CD4-positive, alpha-beta T cell treated with Interleukin-12 subunit alpha and Interleukin-12 subunit beta, for 1 hour (primary cell): ENCODE measurements around the gene SLC6A18.

Source experiments
- DNase-seq: peaks from one replicate; pipeline ENCODE4 v3.0.0-alpha.2; 2020

Gene SLC6A18

DNA sequence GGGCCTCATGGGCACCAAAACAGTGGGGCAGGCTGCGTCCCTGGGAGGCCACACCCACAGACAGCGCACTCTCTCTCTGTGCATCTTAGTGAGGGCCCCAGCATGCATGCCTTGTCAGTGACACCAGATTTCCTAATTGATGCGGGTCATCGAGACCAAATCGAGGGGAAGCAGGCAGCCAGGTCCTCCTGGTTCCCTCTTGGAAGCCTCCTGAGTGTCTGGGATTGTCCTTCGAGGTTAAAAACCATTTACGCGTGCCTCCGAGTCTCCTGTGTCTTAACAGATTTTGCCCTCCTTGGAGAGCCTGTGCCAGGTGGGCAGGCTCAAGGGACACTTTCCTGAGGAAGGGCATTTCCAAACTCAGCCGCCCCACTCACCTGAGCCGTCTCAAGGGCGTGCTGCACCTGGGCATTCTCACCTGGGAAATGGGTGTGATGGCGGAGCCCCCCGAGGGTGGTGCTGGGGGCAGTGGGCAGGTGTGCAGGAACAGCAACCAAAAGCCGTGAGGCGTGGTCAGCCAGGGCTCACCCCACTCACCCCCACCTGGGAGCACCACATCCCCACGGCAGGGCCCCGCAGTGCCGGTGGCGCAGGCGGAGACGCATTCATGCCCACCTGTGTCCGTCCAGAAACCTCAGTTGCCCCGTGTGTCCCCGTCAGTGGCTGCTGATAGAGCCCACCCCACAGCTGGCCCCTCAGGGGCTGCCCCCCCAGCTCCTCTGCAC lies 21.1 kb upstream of the SLC6A18 start:
- DNase-seq = no peak

DNA sequence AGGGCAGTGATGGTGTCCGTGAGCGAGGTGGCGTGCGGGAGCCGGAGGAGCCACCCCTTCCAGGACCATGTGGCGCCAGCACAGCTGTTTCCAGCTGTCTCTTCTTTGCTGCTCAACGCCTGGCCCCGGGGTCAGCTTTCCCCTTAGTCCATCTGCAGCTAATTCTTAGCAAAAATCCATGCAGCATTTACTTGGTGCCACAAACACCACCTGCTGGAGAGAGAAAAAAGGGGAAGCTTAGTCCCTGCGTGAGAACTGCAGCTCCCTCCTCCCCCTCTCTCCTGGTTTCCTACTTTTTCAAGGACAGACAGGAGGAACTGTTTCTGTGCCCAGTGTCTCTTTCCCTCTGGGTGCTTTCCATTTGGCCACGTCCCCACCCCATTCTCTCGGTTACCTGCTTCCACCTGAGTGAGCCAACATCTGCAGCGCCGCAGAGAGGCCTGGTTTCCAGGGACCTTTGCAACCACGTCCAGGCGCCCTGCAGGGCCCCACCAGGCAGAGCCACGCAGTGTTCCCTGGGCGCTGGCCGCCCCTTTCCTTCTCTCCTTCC lies 20.4 kb upstream of the SLC6A18 start:
- DNase-seq = no peak

DNA sequence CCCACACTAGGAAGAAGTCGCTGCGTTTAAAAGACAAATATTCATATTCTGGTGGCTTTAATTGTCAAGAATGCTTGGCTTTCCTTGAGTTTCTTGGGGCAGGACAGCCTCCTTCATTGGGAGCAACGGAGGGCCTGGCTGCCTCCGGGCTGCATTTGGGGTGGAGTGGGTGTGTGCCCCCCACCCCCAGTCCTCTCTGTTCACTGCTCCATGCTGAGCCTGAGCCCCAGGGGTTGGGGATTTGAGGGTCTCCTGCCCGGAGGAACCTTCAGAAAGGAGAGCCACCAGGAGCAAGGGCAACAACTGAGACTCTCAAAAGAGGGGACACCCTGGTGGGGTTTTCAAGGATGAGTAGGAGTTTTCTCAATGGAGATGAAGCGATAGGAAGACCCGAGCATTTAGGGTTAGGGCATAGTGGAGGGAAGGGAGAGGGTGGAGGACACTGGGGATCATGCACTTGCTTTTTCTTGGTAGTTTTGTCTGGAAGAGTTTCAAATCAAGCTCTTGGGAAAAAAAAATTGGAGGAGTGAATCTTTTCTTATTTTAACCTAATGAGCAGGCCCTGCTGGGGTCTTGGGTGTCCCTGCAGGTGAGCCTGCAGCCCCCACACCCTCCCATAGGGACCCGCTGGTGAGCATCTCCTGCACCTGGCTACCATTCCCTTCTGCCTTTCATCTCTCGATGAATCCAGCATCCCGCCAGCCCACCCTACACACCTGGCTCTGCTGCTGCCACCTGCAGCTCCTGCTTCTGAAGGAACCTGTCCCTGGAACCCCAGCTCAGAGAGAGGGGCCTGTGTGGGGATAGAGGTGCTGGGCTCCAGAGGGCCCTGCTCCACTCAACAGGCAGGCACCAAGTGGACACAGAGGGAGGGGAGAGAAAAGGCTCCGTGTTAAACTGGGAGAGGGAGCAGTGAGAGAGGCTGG lies 19.7 kb upstream of the SLC6A18 start:
- DNase-seq = no peak

DNA sequence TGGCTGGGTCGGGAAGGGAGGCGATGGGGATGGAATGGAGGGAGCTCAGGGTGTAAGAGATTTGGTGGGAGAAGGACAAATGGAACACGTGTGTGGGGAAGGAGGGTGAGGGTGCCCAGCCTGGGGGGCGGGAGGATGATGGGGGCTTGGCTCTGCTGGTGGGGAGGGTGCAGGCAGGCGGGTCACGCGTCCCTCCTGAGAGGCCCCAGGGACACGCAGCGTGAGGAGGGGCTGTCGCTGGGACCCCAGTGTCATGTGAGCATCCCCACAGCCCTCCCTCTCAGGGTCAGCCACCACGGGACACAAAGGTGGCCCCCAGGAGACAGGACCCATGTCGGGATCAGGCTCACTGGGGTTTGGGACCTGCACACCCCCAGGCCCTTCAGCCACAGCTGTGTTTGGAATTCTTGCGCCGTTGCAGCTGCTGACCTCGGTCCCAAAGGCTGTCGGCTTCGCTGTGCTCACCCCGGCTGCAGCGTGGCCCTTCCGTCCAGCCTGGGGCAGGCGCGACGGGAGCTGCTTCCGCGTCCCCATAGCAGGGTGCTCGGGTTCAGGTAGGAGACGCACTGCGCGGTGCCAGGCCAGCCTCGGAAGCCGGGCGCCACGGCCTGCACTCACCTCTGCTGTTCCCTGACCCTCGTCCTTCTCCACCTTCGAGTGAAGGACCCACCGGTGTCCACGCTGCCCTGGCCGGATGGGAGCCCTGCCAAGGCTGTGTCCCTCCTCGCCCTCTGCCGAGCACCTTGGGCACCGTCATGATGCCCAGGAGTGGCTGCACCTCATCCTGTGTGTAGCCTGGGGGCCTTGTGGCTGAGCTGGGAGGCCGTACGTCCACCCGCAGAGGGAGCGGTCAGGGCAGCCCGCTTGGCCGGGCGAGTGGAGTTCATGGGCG lies 18.4 kb upstream of the SLC6A18 start:
- DNase-seq = no peak

DNA sequence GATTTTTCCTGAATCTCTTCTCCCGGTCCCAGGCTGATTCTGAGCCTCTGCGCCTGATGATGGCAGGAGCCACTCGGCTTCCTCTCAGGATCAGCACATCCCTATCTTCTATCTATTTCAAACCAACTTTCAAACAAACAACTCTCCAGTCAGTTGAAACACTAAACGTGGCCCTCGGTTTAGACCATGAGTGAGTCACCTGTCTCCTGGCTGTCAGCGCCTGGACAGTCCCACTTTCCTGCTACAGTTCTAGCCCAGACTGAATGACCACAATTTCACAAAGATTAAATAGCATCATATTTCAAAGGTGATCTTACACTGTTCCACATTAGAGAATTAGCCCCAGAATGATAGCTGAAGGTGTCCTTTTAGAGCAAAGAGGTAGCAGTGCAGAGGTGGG lies 17.6 kb upstream of the SLC6A18 start:
- no peak for DNase-seq

DNA sequence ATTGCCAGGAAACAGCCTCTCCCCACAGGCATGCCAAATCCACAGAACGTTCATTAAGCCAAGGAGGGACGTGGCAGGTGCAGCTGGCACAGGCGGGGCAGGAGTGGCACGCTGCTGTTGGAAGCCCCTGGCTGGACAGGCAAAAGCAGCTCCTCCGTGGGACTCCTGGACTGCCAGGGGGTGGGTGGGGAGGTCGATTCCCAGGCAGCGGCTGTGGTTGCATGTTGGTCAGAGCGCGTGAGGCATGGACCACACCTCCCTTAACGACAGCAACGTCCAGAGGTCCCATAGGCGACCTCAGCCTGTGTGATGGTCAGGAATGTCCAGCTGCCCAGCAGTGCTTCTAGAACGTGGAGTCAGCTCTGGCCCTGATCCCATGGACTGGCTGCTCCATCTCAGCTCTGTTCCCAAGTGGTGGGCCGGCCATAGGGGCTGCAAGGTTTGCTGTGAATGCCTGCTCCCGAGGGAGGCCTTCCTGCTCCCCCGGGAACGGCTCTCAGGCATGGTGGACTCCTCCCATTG lies 16.9 kb upstream of the SLC6A18 start:
- DNase-seq = no peak

DNA sequence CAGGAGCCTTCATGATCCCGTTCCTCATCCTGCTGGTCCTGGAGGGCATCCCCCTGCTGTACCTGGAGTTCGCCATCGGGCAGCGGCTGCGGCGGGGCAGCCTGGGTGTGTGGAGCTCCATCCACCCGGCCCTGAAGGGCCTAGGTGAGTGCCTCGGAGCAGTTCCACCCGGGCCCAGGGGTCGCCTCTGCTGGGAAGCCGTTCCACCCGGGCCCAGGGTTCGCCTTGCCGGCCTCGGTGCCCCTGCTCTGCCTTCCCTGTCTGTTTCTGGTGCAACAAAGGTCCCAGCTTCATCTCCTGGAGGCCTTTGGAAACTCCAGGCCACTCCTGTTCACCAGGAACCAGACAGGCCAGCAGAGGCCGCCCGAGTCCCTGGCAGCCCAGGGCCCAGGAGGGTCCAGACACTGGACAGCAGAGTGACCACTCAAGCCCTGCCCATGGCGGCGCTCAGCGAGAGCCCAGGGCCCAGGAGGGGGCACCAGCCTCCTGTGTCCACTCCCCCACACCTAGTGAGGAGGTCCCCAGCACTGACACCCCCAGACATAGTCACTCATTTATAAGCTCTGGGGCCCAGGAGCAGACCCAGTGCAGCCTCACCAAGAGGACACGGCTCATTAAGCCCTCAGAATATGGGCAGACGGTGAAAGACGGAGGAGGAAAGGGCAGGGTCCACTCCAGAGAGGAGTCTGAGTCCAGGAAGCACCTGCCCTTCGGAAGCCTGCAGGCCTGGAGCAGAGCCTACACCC lies 16.3 kb upstream of the SLC6A18 start:
- no peak for DNase-seq

DNA sequence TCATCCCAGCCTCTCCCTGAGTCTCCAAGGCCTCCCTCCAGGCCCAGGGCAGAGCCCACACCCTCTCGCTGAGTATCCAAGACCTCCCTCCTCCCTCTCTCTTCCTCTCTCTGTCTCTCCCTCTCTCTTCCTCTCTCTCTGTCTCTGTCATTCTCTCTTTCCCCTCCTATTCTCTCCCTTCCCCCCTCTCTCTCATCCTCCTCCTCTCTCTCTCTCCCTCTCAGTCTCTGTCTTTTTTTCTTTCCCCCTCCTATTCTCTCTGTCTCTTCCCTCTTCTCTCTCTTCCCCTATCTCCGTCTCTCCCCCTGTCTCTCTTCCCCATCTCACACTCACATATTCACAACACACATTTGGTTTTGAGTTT lies 15.7 kb upstream of the SLC6A18 start:
- DNase-seq = no peak

DNA sequence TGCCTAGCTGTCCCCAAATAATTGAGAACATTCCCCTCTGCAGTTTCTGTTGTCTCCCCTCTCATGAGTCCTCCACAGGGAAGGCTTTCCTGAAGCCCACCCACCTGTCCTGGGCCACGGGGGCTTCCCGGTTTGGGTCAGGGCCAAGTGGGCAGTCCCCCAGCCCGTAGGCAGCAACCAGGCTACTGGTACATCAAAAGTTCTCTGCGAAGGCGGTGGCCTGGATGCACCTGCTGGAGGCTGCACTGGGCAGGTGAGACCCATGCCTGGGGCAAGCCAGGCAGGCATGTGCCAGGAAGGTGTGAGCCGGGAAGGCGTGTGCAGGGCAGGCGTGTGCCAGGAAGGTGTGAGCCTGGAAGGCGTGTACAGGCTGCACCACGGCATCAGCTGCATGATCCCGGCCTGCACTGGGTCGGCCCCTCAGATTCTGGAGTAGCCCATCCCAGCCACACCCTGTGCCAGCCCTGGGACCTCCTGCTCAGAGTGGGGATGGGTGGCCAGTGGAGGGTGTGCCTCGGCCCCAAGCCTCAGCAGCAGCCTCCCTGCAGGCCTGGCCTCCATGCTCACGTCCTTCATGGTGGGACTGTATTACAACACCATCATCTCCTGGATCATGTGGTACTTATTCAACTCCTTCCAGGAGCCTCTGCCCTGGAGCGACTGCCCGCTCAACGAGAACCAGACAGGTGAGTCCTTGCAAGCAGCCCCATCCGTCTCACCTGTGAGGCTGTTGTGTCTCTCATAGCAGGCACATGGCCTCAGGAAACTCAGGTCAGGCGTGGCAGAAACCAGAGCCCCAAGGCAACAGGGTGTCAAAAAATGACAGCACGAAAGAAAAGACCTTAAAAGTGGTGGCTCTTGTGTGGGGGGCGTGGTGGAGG lies 15.0 kb upstream of the SLC6A18 start:
- no peak for DNase-seq

DNA sequence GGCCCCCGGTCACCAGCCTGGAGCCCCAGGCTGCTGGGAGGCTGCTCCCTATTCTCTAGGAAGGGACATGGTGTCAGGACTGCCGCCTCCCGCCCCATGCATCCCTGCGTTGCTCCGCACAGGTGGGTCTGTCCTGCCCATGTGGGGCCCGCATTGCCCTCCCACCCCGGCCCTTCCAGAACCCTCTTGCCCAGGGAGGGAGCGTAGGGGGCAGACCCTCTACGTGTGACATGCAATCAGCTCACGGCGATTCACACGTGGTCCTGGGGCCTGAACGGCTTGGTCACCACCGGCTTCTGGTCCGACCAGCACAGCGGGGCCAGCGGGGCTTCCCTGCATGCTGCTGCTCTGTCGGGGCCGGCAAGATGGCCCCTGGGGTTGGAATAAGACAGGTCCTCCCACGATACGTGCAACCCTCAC lies 14.3 kb upstream of the SLC6A18 start:
- no peak for DNase-seq

DNA sequence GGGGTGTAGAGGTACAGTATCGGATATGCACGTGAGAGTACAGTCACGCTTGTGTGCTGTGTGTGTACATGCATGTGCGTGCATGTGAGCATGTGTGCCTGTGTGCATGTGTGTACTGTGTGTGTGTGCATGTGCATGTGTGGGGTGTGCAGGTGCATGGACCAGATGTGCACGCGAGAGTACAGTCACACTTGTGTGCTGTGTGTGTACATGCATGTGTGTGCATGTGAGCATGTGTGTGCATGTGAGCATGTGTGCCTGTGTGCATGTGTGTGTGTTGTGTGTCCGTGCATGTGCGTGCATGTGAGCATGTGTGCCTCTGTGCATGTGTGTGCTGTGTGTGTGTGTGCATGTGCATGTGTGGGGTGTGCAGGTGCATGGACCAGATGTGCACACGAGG lies 13.5 kb upstream of the SLC6A18 start:
- no peak for DNase-seq

DNA sequence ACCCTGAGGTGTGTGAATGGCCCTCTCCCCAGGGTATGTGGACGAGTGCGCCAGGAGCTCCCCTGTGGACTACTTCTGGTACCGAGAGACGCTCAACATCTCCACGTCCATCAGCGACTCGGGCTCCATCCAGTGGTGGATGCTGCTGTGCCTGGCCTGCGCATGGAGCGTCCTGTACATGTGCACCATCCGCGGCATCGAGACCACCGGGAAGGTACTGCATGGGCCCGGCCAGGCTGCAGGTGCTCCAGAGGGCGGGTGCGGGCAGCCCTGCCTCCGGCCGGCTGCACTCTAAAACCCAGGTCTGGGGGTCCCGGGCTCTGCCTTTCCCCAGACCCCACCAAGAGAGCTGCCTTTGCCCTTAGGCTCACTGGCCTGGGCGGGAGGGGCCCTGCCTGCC lies 12.9 kb upstream of the SLC6A18 start:
- DNase-seq = no peak

DNA sequence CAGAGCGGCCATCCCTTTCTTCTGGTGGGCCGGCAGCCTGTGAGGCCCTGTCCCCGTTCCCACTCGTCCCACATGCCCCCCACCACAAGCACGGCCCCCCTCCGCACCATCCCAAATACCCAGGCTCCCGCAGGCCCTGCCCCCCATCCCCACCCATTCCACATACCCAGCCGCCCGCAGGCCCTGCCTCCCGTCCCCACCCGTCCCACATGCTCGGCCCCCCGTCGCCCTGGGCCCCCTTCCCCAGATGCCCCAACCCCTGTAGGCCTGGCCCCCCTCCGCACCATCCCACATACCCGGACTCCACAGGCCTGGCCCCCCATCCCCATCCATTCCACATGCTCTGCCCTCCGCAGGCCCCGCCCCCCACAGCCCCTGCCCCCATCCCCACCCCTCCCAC lies 12.3 kb upstream of the SLC6A18 start:
- no peak for DNase-seq

DNA sequence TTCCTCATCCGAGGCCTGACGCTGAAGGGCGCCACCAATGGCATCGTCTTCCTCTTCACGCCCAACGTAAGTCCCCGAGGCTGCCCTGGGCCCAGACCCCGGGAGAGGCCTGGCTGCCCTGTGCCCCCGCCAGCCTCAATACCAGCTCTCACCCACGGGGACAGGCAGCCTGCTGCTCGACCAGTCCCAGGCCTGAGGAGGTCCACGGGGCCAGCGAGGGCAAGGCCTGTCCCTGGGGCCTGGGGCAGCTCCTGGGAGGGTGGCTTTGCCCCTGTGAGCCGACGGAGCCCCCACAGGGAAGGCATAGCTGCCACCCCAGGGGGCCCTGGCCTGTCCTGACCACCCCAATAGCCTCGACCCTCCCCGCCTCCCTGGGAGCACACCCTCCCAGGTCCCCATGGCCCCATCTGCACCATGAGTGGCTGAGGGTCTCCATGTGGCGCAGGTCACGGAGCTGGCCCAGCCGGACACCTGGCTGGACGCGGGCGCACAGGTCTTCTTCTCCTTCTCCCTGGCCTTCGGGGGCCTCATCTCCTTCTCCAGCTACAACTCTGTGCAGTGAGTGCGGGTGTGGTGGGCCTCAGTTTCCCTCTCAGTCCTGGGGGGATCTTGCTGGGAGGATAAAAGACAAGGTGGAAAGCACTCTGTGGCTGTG lies 11.5 kb upstream of the SLC6A18 start:
- no peak for DNase-seq

DNA sequence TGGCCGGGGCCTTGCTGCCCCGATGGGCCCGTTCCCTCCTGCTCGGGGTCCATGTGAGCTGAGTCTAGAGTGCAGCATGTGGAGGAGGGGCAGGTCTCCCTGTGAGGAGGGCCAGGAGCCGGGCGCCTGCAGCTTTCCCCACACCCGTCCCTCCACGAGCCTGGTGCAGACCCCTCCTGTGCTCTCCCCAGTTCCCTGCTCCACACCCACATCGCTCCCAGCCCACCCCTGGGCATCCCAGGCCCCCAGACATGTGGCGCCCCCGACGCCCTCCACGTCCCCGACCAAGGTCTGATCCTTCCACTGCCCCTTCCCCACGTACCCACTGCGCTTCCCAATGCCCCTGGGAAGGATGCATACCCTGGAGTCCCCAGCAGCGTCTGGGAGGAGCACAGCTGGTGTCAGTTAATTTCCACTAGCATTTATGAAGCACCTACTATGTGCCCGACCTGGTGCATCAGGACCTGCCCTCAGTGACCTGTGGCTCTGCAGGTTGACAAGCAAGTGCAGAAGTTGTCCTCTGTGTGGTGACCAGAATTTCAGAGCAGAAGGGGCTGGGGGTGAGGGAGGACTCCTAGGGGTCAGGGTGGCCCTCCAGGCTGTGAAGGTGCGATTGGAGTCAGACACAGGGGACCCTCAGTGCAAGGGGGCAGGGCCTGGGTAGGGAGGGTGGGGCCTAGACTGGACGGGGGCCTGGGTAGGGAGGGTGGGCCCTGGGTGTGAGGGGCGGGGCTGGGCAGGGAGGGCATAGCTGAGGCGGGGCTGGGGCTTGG lies 10.8 kb upstream of the SLC6A18 start:
- DNase-seq = no peak

DNA sequence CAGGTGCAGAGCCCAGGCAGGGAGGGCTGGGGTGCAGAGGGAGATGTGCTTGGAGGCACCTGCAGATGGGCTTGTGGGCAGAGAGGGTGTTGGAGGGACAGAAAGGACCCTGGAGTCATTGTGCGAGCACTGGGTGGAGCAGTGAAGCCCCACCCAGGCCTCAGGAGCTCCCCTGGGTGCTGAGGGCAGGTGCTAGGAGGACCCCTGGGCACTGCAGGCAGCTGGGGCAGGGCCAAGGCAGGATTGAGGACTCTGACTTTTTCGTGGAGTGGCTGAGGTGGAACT lies 10.3 kb upstream of the SLC6A18 start:
- DNase-seq = no peak

DNA sequence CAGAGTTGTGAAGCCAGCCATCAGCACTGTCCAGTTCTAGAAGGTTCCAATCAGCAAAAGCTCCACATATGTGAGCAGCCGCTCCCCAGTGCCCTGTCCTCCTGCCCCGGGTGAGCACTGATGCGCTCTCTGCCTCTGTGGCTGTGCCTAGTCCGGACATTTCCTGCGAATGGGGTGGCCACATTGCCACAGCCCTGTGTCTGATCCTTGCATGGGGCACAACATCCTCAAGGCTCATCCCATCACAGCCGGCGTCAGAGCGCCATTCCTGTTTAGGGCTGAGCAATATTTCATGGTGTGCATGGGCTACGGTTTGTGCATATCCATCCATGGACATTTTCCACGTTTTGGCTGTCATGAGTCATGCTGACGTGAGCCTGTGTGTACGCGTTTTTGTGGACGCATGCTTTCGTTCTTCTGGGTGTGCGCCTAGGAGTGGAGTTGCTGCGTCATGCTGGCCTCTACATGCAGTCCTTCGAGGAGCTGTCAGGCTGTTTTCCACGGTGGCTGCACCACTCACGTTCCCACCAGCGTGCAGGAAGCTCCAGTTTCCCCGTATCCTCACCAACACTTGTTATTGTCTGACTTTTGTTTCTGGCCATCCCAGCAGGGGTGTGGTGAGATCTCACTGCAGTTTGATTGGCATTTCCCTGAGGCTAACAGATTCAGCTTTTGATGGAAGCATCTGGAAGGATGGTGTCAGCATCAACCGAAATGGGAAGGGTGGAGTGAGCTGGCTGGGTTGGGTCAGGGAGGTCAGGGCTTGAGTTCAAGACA lies 9.7 kb upstream of the SLC6A18 start:
- DNase-seq = no peak

DNA sequence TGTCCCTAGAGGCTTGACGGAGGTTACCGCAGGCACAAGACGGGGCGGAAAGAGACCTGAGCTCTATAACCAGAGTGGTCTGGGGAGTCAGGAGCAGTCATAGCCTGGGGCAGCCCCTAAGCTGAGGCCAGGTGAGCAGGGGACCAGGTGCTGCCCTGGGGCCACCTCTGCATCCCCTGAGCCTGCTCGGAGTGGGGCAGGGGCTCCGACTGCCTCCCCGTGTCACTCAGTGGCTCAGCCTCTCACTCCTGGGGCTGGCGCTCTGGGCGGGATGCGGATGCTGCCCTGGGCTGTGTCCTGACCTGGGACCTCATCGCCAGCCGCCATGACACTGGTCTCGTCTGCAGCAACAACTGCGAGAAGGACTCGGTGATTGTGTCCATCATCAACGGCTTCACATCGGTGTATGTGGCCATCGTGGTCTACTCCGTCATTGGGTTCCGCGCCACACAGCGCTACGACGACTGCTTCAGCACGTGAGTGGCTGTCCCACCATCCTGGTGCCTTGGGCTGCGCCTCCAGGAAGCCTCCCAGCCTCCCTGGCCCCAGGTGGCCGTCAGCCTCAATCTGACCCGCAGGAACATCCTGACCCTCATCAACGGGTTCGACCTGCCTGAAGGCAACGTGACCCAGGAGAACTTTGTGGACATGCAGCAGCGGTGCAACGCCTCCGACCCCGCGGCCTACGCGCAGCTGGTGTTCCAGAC lies 8.8 kb upstream of the SLC6A18 start:
- DNase-seq = no peak
